ENCODE measurements around the gene CCDC57. TPM values are rescaled to one million over a fixed set of nuclear protein-coding genes. Genes with fewer than 3 reads are reported as not detected.

The CCDC57 gene
- total and polyA plus RNA-seq, 12 donors: 7.0 to 34.5 (median 10.7) TPM

GRCh38 chr17:82242698-82242976 lies 30.0 kb upstream of the CCDC57 start:
- ATAC-seq: no peak
- intact Hi-C loops (cut with DNase I): loop anchor here in 4 of 10 donors (5.0 to 10.0 kb wide), 3 partner anchors 52 to 82 kb away; no protein-coding TSS in a partner anchor
- Histone ChIP-seq H3K36me3 (peaks cover 0 to 83% (median 32%) of the 10 kb centered on the region in 9 donors), H3K27me3 (no peaks in the 10 kb centered on the region), H3K9me3 (no peaks in the 10 kb centered on the region), H3K4me3 (no peak overlapping the region), H3K4me1 (peaks cover 65 to 93% (median 81%) of the 10 kb centered on the region in 9 donors), H3K27ac (peak overlapping the region in 7 of 10 donors; percentile 17 to 84 (median 79))
- TF ChIP-seq CTCF (IDR thresholded peaks at IDR 0.05): no peak
- DNase-seq: no peak
- 71 to 79% methylated on average over 24 of the region's 24 CpGs for WGBS, 2 donors

DNA sequence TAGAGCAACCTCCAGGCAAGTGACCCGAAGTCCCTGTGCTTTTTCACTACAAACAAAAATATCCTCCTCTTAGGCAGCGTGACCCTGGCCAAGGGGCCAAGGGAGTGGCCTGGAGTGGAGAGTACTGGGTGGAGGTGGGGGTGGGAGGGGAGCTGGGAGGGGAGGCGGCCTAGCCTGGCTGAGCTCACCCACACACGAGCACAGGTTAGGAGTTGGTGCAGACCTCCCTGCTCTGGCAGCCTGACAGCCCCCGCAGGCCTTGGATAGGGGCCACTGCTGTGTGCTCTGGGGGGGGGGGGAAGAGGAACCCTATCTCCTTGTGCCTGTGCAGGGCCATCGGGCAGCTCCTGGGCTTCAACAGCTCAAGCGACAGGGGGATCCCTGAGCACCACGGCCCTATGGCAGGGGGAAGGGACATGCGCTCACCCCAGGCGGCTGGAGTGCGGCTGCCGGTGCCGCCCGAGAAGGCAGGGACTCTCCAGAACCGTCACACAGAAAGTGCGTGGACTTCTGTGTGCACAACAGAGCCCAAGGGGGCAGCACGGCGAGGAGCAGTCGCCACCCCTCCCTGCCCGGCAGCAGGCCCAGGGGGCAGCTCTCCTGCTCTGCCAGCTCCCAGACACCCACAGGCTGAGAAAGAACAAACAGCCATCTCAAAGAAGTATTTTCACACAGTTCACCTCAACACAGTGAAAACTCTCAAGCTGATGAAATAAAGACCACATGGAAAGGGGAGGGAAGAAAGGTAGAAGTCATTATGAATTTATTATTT lies 29.5 kb upstream of the CCDC57 start:
- Histone ChIP-seq H3K27ac (peak overlapping the region; percentile 16 to 84 (median 75)), H3K27me3 (no peaks in the 10 kb centered on the region), H3K4me1 (peaks cover 60 to 92% (median 77%) of the 10 kb centered on the region in 9 donors), H3K9me3 (no peaks in the 10 kb centered on the region), H3K36me3 (peaks cover 0 to 83% (median 27%) of the 10 kb centered on the region in 9 donors), H3K4me3 (peak overlapping the region in 1 of 10 donors; percentile 10)
- DNase-seq (peak in 1 of 2 donors; percentile 62), ATAC-seq (peak; percentile 13 to 54 (median 44))
- intact Hi-C loops (cut with DNase I): loop anchor here in 4 of 10 donors (5.0 to 10.0 kb wide), 3 partner anchors 53 to 83 kb away; no protein-coding TSS in a partner anchor
- peak in 1 of 9 donors; percentile 4 for TF ChIP-seq CTCF (IDR thresholded peaks at IDR 0.05)
- WGBS, 2 donors: 13 to 32% methylated on average over 20 of the region's 20 CpGs

GRCh38 chr17:82241183-82241925 lies 28.7 kb upstream of the CCDC57 start:
- DNase-seq (peak; percentile 76 to 80), ATAC-seq (peak; percentile 39 to 59 (median 44))
- peaks cover 0 to 83% (median 26%) of the 10 kb centered on the region in 9 donors for H3K36me3 ChIP-seq
- peaks cover 53 to 92% (median 73%) of the 10 kb centered on the region in 9 donors for H3K4me1 ChIP-seq
- peak overlapping the region; percentile 16 to 84 (median 75) for H3K27ac ChIP-seq
- no peak for TF ChIP-seq CTCF (IDR thresholded peaks at IDR 0.05)
- no peaks in the 10 kb centered on the region for H3K27me3 ChIP-seq
- WGBS, 2 donors: 36% methylated on average over 27 of the region's 27 CpGs
- intact Hi-C loops (cut with DNase I): loop anchor here in 4 of 10 donors (5.0 to 10.0 kb wide), 3 partner anchors 53 to 83 kb away; no protein-coding TSS in a partner anchor
- no peaks in the 10 kb centered on the region for H3K9me3 ChIP-seq
- peak overlapping the region in 1 of 10 donors; percentile 10 for H3K4me3 ChIP-seq

DNA sequence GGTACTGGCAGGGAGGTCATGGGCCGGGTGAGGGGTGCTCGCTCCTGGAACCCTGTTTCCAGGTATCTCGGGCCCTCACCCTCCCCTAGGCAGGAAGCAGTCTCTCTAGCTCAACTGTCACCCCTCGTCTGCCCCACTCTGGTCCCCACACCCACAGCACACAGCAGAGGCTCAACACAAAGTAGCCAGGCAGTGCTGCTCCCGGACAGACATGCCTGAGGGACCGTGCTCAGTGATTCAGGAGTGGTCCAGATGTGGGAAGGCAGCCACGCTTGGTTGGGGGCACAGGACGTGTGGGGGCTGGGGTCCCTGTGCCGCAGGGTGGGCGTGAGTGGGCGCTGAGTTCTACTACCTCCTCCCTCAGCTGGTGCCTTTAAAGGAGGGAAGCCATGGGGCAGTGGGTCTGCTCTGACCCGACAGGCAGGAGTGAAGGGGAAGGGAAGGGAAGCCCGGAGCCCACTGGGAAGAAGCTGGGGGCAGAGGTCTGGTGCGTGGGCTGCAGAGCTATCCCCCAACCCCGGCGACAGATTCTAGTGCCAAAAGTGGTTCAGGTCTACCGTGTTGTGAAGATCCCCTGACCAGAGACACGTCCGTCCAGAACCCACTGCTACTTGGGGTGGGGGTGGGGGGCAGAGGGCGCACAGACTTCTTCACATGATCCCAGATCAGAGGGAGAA lies 28.0 kb upstream of the CCDC57 start:
- Histone ChIP-seq H3K9me3 (no peaks in the 10 kb centered on the region), H3K36me3 (peaks cover 0 to 83% (median 21%) of the 10 kb centered on the region in 9 donors), H3K27me3 (no peaks in the 10 kb centered on the region), H3K27ac (peak overlapping the region; percentile 16 to 84 (median 75)), H3K4me3 (no peak overlapping the region), H3K4me1 (peaks cover 56 to 92% (median 76%) of the 10 kb centered on the region in 9 donors)
- ATAC-seq (no peak), DNase-seq (no peak)
- 63 to 70% methylated on average over 20 of the region's 20 CpGs for WGBS, 2 donors
- no peak for TF ChIP-seq CTCF (IDR thresholded peaks at IDR 0.05)
- intact Hi-C loops (cut with DNase I): loop anchor here in 4 of 10 donors (5.0 to 10.0 kb wide), 3 partner anchors 54 to 84 kb away; no protein-coding TSS in a partner anchor

Data from heart right ventricle (tissue), 16 donors.